PC-9 (cell line): Measurements from ENCODE around the gene SKAP2.

Experiments
- CTCF ChIP-seq: fragments of 200-600 bp; sonication (generic); conservative IDR thresholded peaks from 2 replicates; pipeline ENCODE4 v1.6.1; 2017; ENCODE audit warnings: mixed run types, antibody characterized with exemption, mild to moderate bottlenecking, moderate library complexity
- EZH2 ChIP-seq: fragments of 200-600 bp; sonication (generic); IDR thresholded peaks from 2 replicates; pipeline ENCODE4 v1.8.0; 2017; ENCODE audit warnings: antibody characterized with exemption, low read depth

GRCh38 chr7:26688936-26689506 lies 175.4 kb downstream of the SKAP2 start:
- no peak for TF ChIP-seq EZH2
- TF ChIP-seq CTCF = no peak
